Femur (tissue), 1 donor: ENCODE data around the gene MYO7A.

Experiments used
- DNase-seq: peaks from one replicate; pipeline ENCODE4 v3.0.0-alpha.2; 2017

MYO7A gene

DNA sequence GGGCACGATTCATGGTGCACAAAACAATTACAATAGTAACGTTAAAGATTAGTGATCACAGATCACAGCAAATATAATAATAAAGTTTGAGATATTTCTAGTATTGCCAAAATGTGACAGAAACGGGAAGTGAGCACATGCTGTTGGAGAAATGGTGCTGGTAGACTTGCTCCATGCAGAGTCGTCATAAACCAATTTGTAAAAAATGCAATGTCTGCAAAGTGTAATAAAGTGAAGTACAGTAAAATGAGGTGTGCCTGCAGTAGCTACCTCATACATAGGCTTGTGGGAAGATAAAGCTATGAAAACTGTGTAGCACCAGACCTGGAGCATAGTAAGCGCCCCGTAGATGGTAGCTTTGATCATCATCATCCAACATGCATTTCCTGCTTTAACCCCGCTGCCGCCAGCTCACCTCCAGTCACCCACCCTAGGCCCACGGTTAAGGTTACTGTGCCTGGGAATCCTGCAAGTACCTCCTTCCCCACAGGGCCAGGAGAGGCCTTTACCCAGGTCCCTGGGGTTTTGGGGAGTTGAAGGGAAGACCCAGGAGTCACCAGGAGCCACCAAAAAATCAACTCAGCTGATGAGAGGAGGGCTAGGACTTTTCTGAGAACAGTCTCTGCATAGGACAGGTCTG lies 59.2 kb downstream of the MYO7A start:
- DNase-seq, result no peak

DNA sequence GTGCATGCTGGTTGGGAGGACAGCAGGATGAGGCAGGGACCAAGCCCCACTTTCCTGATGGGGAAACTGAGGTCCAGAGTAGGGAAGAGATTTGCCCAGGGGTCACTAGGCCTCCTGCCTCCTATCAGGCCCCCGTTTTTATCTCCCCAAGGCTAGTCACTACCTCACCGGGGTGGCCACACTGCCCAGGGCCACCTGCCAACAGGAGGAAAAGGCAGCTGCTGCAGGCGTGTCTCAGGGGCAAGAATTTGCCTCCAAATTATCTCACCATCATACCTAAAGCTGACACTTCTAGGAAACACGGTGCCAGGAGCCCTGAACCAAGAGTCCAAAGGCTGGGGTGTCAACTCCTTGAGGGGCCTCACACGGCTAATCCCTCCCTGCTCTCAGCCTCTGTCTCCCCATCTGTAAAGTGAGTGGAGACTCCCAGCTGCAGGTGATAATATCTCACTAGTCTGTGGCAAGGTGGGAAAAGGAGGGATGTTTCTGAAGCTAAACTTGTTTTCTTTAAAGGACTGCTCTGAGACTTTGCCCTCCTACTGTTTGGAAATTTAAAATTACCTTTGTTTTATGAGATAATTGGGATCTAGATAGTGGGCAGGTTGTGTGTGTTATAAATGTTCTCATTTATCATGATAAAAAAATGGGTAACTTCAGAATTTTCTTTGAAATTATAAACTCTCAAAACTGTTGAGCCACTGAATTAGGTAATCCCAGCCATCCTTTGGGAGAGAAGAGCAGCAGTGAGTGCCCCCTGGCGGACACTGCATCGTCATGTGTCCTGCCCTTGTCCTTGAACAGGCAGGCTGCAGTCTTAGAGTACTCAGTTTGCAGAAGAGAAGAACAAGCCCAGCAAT lies 60.0 kb downstream of the MYO7A start:
- DNase-seq, result peak; percentile 87

DNA sequence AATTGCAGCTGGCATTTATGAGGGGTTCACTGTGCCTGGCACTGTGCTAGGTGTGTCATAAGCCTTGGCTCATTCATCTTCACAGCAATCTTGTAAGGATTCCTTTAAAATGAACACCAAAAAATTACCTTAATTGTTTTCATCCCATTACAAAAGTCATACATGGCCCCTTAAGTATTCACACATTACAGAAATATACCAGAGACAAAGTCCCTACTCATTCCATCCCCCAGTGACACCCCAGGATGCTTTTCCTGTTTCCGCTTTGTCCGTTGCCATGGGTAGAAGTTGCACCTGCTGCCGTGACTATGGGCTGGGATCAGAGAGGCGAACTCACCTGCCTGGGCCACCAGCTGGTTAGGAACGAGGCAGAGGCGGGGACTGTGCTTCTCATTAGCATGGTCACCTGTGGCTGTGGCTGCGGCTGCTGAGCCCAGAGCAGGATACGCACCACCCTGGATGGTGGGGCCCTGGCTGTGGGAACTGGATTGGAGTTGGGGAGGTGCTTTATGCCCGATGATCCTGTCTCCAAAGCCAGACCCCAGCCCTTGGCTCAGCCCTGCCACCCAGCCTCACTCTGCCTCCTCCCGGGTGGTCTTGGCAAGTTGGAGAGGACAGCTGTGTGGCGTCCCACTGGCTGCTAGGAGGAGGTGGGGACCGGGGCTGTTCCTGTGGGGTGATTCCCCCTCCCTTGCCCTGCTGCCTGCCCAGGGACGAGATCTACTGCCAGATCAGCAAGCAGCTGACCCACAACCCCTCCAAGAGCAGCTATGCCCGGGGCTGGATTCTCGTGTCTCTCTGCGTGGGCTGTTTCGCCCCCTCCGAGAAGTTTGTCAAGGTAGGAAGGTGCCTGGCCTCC lies 60.8 kb downstream of the MYO7A start:
- DNase-seq, result no peak

DNA sequence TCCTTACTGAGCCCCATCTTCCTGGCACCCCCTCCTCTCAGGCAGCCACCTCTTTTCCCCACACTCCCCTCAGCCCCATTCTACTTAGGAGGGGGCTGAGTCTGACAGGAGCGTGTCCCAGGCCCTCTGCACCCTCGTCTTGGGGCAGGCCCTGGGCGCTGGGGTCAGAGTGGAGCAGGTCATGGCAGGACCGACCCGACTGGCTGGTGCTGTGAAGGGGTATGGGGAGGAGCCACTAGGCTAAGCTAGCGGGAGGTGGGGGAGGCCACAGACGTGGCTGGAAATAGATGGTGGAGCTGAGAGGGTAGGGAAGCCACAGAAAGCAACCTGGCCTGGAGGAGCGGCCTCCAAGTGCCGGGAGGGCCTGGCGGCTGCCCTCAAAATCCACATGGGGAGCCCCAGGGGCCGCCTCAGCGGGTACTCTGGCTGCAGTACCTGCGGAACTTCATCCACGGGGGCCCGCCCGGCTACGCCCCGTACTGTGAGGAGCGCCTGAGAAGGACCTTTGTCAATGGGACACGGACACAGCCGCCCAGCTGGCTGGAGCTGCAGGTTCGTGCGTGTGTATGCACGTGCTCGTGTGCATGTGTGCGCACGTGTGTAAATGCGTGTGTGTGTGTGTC lies 61.7 kb downstream of the MYO7A start:
- DNase-seq, result no peak

DNA sequence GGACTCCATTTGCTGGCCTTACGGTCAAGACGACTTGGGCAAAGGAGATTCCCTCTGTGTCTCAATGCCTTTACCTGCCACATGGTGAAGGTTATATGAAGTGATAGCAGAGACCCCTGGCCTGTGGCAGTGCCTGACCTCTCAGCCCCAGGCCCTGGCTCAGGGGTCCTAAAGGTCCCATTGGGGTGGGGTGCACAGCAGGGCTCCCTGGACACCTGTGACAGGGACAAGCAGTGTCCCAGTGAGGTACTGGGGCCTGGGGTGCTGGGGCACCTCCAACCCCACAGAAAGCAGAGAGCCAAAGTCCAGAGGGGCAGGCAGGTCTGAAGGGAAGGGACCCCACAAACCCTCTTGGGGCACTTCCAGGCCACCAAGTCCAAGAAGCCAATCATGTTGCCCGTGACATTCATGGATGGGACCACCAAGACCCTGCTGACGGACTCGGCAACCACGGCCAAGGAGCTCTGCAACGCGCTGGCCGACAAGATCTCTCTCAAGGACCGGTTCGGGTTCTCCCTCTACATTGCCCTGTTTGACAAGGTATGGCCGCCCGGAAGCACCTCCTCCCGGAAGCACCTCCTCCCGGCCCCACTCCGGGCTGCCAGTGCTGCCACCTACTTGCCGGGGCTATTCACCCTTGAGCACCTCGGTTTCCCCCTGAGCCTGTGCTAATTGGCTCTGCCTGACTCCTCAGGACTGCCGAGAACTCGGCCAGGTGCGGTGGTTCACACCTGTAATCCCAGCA lies 62.5 kb downstream of the MYO7A start:
- no peak for DNase-seq

DNA sequence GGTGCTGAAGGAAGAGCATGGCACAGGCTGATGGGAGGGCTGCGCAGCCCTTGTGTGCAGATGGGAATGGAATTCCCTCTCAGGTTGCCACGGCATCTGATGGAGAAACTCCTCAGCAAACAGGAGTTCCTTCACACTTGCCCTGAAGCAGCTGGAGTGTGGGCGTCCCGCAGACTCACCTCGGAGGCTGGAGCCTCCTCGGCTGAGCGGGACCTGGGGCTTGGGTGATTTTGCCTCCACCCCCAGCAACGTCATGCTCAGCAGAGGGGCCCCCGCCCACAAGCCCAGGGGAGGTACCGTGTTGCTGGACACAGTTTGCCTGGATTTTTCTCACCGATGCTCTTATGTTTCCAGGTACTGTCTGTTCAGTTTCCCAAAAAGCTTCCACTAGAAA lies 63.4 kb downstream of the MYO7A start:
- no peak for DNase-seq

DNA sequence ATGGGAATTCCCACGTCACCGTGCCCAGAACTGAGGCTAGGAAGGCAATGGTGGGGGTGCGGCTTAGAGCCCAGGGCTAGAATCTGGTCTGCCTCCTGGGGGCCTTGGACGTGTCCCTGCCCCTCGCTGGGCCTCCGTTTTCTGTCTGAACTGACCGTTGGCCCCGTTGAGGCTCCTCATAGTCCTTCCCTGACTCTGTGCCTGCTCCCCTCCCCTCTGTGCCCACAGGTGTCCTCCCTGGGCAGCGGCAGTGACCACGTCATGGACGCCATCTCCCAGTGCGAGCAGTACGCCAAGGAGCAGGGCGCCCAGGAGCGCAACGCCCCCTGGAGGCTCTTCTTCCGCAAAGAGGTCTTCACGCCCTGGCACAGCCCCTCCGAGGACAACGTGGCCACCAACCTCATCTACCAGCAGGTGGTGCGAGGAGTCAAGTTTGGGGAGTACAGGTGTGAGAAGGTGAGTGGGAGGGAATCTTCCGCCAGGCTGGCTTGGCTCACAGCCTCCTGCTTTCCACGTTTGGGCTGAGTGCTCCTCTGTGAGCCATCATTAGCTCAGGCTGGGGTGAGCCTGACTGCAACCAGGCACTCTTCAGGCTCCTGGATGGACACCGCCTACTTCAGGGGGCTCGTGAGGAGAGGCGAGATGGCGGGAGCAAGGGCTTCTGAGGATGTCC lies 63.9 kb downstream of the MYO7A start:
- peak; percentile 46 for DNase-seq

DNA sequence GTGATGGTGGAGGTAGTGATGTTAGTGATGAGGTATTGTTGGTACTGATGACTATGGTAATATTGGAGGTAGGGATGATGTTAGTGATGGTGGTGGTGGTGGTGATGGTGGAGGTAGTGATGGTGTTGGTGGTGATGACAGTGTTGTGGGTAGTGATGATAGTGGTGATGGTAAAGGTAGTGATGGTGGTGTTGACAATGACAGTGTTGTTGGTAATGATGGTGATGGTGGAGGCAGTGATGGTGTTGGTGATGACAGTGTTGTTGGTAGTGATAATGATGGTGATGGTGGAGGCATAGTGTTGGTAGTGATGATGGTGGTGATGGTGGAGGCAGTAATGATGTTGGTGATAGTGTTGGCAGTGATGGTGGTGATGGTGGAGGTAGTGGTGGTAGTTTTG lies 65.1 kb downstream of the MYO7A start:
- no peak for DNase-seq

DNA sequence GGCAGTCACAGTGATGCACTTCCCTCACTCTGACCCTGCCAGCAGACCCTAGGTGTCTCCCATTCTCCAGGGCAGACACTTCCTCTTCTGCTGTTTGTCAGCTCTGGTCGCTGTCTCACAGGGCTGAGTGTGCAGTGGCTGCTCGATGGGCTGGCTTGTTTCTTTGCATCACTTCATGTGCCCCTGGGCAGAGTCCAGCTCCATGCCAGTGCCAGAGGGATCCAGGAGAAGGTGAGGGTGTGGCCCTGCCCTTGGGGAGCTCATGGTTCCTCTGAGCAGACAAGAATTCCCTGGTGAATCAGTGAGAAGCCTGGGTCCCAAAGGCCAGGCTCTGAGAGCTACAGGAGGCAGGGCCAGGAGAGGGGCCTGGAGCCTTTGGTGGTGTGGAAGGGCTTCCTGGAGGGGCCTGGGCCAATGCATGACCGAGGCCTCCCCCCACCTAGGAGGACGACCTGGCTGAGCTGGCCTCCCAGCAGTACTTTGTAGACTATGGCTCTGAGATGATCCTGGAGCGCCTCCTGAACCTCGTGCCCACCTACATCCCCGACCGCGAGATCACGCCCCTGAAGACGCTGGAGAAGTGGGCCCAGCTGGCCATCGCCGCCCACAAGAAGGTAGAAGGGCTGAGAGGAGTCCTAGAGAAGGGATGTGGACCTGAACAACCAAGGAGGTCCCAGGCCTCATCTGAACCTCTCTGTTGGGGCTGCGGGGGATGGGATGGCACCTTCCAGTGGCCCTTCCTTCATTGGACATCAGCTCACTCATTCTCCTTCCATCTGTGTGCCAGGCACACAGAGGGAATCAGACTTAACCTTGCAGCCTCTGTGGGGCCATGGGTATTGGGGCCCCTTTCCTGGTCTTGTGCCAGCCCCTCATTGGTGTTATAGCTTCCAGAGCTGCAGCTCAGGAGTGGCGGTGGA lies 66.1 kb downstream of the MYO7A start:
- DNase-seq, result no peak

DNA sequence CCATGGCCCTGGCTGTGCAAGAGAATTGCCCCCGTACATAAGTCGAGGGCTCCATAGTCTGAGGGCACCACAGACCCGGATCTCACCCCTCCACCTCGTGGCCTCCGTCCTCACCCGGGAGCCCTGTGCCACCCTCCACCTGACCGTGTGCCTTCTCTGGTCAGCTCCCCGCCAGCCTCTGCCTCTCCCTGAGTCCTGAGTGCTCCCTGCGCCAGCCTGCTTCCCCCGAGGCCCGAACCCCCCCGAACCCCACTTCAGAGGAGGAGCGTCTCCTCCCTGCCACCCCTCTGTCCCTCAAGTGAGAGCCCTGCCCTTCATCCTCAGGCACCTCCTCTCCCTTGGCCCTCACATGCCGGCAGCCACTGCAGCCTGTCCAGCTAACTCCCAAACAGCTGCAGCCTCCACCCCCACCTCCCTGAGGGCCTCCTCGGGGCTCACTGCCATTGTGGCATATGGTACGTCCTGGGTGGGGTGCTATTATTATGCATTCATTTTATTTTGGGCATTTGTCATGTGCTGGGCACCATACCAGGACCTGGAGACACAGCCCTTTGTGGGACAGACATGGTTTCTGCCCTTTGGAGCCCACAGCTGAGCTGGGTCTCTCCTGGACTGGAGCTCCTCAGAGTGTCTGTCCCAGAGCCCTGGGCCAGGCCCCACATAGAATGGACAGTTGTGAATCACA lies 67.2 kb downstream of the MYO7A start:
- no peak for DNase-seq

DNA sequence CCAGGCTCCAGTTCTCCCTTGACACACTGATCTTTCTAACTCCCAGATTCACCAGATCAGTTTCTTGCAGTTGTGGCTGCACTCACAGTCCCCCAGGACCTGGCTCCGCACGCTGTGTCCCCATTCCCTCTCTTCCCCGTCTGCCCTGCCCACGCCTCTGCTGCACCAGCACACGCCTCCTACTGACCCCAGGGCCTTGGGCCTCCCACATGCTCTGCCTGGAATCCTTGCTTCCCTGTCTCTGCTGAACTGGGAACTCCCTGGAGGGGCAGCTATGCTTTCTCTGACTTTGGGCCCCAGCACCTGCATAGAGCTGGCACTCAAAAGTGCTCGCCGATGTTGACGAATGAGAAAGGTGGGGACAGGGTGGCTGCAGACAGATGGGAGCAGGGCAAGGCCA lies 68.9 kb downstream of the MYO7A start:
- no peak for DNase-seq

DNA sequence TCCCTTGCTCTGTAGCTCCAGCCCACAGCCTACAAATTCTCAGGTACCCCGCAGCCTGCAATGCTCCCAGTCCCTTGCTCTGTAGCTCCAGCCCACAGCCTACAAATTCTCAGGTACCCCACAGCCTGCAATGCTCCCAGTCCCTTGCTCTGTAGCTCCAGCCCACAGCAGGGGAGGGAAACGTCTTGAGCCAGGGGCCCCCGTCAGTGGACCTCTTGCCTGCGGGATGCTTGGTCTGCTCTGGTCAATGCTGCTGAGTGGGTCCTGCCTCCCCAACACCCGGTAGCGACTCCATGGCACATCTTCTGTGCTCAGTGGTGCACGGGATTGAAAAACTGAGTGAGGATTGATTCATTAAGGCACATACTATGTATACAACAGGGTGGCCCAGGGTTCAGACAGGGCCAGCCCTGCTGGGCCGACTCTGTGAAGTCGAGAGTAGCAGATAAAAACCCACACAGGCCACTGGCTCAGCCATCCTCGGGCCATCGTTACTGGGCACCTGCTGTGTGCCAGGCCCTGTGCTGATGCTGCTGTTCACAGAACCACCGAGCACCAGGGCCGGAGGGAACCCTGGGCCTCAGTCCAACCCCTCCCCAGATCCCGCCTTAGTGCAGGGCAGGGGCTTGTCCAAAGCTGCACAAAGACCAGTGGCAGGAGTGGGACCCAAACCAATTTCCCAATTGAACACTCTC lies 69.7 kb downstream of the MYO7A start:
- no peak for DNase-seq

DNA sequence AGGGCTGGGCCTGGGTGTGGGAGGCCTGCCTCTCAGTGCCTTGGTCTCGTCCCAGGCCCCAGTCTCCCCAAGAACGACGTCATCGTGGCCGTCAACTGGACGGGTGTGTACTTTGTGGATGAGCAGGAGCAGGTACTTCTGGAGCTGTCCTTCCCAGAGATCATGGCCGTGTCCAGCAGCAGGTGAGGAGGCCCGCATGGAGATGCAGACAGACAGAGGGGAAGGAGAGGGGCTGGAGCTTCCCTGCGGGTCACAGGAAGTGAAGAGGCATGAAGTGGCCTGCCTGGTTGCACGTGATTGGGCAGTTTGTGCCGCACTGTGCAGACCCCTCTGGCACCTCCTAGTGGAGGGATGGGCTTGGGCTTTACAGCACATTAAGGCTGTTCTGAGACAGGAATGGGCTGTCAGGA lies 70.4 kb downstream of the MYO7A start:
- DNase-seq, result no peak

DNA sequence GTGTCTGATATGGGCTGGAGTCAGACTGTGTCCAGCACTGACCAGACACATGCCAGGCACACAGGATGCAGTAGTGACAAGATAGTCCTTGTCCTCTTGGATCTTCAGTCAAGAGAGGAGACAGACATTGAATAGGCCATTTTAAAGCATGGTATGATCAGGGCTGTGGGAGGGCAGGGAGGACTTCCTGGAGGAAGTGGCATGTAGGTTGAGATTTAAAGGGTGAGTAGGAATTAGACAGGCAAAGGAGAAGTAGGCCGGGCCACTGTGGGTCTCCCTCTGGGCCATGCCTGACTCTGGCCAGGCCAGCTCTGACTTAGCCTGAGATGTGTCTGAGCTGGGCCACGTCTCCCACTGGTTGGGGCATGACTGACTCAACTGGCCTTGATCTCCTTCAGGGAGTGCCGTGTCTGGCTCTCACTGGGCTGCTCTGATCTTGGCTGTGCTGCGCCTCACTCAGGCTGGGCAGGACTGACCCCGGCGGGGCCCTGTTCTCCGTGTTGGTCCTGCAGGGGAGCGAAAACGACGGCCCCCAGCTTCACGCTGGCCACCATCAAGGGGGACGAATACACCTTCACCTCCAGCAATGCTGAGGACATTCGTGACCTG lies 71.2 kb downstream of the MYO7A start:
- DNase-seq, result no peak

DNA sequence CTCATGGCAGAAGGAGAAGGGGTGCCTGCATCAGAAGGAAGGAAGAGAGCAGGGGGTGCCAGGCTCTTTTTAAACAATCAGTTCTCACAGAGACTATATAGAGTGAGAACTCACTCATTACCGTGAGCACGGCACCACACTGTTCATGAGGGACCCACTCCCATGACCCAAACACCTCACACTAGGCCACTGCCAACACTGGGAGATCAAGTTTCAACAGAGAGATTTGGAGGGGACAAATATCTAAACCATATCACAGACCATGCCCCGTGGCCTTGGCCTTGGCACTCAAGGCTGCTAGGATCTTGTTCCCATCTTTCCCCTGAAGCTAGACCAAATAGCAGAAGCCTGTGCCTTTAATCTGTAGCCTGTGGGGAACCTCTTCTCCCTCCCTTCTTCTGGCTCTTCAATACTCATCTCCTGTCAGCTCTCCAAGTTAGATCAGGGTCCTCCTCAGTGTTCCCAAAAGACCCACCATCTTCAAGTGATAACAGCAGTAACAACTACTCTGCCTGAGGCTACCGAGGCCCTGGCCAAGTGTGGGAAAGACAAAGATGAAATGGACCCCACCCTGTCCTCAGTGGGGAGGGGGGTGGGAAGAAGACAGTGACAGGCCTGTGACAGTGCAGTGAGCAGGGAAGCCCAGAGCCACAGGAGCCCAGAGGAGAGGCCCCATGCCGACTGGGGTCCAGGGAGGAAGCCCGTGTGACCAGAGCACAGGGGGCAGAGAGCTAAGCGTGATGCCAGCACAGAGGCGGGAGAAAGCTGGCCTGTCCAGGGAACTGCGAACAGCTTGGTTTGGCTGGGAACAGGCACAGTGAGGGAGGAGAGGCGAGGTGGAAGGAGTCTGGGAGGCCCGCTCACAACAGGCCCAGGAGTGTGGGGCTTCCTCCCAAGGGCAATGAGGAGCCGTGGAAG lies 72.6 kb downstream of the MYO7A start:
- DNase-seq, result no peak

DNA sequence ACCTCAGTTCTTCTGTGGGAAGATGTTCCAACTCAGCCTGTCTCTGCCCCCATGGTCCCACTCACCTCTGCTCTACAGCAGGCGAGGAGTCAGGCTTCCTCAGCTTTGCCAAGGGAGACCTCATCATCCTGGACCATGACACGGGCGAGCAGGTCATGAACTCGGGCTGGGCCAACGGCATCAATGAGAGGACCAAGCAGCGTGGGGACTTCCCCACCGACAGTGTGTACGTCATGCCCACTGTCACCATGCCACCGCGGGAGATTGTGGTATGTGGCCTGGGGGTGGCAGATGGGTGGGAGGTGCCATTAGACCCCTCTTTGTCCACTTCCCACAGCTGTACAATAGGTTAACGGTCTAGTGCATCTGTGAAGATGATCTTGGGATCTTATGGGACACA lies 73.3 kb downstream of the MYO7A start:
- no peak for DNase-seq

DNA sequence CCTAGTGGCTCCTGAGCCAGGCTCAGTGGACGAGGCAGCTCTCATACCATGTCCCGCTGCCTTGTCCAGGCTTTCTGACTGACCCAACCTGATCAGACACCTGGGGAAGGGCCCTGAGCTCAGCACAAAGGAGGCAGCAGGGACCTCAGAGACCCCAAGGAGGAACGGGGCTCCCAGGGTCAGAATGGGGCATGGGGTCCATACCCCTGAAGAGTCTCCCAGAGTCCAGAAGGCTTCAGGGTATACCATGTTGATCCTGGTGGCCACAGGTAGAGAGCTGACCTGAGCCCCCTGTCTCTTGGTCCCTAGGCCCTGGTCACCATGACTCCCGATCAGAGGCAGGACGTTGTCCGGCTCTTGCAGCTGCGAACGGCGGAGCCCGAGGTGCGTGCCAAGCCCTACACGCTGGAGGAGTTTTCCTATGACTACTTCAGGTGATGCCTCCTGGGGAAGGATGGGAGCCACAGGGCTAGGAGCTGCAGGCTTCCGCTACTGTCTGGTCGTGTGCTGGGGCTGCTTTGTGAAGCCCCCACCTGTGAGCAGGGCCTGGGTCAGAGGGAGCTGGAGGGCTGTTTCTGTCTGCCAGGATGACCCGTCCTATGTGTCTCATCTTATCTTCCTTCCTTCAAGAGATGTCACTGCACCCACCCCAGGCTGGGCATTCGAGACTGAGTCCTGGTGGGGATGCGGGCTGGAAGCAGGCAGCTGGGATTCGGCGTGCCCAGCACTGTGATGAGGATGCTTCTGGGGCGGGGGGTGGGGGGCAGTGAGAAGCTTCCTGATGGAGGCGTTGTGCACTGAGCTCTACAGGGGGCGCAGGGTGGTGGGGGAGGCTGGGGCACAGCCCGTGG lies 74.2 kb downstream of the MYO7A start:
- no peak for DNase-seq
